SK-N-SH (cell line): ENCODE data around the gene CAND1. TPM values are rescaled to one million over a fixed set of nuclear protein-coding genes. Genes with fewer than 3 reads are reported as not detected.

Experiments
- CTCF ChIA-PET: fragments of 300-600, 350-600 bp; formaldehyde crosslinking; extraction: SDS; loops from one replicate; lab custom pipeline; 2021; lab: Yijun Ruan, JAX
- POLR2A ChIA-PET: fragments of 350-600 bp; sonication (Branson Sonifier 250); formaldehyde crosslinking; extraction: SDS; loops from one replicate; lab custom pipeline; 2020; ENCODE audit warnings: antibody characterized with exemption, inconsistent platforms; lab: Yijun Ruan, JAX
- DNase-seq: peaks from one replicate; pipeline ENCODE4 v3.0.0; 2012
- H2AFZ ChIP-seq: fragments of 200-600 bp; sonication (generic); 2 replicates; pipeline ENCODE4 v1.8.1; 2016; ENCODE audit warnings: antibody characterized with exemption, mild to moderate bottlenecking, low read depth
- H3F3A ChIP-seq: fragments of 200-600 bp; sonication (generic); replicated peaks from 2 replicates; pipeline ENCODE3; 2016; ENCODE audit warnings: antibody characterized with exemption, mild to moderate bottlenecking; ENCODE audit not compliant: insufficient read depth
- H3K27ac ChIP-seq, 2 experiments: fragments of 200-500 bp in 1 of 2; fragments of 200-600 bp in 1 of 2; sonication (Bioruptor generic) in 1 of 2; sonication (generic), shearing (Covaris generic) in 1 of 2; 2 replicates each; pipeline versions ENCODE4 v1.5.1 to v1.6.1; 2014 to 2016; ENCODE audit warnings: low read depth in 2 of 2, inconsistent platforms in 1 of 2, low read length in 1 of 2, mild to moderate bottlenecking in 1 of 2, mixed read lengths in 1 of 2
- H3K27me3 ChIP-seq: fragments of 200-600 bp; sonication (generic), shearing (Covaris generic); 2 replicates; pipeline ENCODE4 v1.6.1; 2016; ENCODE audit warnings: mixed run types; ENCODE audit not compliant: insufficient read depth
- H3K36me3 ChIP-seq, 2 experiments: fragments of 200-500 bp in 1 of 2; fragments of 200-600 bp in 1 of 2; sonication (Bioruptor generic) in 1 of 2; sonication (generic) in 1 of 2; replicated peaks in 1 of 2; 2 replicates each; pipeline versions ENCODE3 to v1.5.1; 2014 to 2016; ENCODE audit warnings: low read length in 1 of 2, mild to moderate bottlenecking in 1 of 2; ENCODE audit not compliant: insufficient read depth in 2 of 2, control insufficient read depth in 1 of 2
- H3K4me1 ChIP-seq, 2 experiments: fragments of 200-500 bp in 1 of 2; fragments of 200-600 bp in 1 of 2; sonication (Bioruptor generic) in 1 of 2; sonication (generic), shearing (Covaris generic) in 1 of 2; 2 replicates each; pipeline versions ENCODE4 v1.5.1 to v1.6.1; 2014 to 2016; ENCODE audit warnings: low read depth in 1 of 2, low read length in 1 of 2, mixed run types in 1 of 2; ENCODE audit not compliant: insufficient read depth in 2 of 2, control insufficient read depth in 1 of 2
- H3K4me2 ChIP-seq: fragments of 200-600 bp; sonication (generic), shearing (Covaris generic); 2 replicates; pipeline ENCODE4 v1.6.1; 2017; ENCODE audit warnings: mixed run types
- H3K4me3 ChIP-seq, 2 experiments: fragments of 200-500 bp in 1 of 2; fragments of 200-600 bp in 1 of 2; sonication (Bioruptor generic) in 1 of 2; sonication (generic), shearing (Covaris generic) in 1 of 2; 2 replicates each; pipeline versions ENCODE4 v1.5.1 to v1.8.1; 2014 to 2016; ENCODE audit warnings: low read depth in 2 of 2, inconsistent platforms in 1 of 2, low read length in 1 of 2, mild to moderate bottlenecking in 1 of 2, mixed read lengths in 1 of 2, moderate library complexity in 1 of 2
- H3K79me2 ChIP-seq: fragments of 200-600 bp; sonication (generic); 2 replicates; pipeline ENCODE4 v1.8.1; 2017; ENCODE audit warnings: mild to moderate bottlenecking; ENCODE audit not compliant: insufficient read depth
- H3K9ac ChIP-seq: fragments of 200-600 bp; sonication (generic); 2 replicates; pipeline ENCODE4 v1.6.1; 2017; ENCODE audit warnings: mixed run types
- H3K9me2 ChIP-seq: fragments of 200-600 bp; sonication (generic); 2 replicates; pipeline ENCODE4 v1.6.1; 2017; ENCODE audit warnings: mixed run types
- H3K9me3 ChIP-seq: fragments of 200-600 bp; sonication (generic); 2 replicates; pipeline ENCODE4 v1.6.1; 2017; ENCODE audit warnings: mixed run types, mild to moderate bottlenecking, moderate library complexity
- H4K20me1 ChIP-seq: fragments of 200-600 bp; sonication (generic); 2 replicates; pipeline ENCODE4 v1.6.1; 2017; ENCODE audit warnings: mild to moderate bottlenecking, mixed run types; ENCODE audit not compliant: insufficient read depth
- ELF1 ChIP-seq: IDR thresholded peaks from 2 replicates; pipeline ENCODE4 v1.4.0; 2012
- EZH2phosphoT487 ChIP-seq: fragments of 200-600 bp; sonication (generic); IDR thresholded peaks from 2 replicates; pipeline ENCODE4 v1.6.1; 2017; ENCODE audit warnings: low read depth, mixed run types, mild to moderate bottlenecking, antibody characterized with exemption, moderate library complexity, borderline replicate concordance
- FOXJ3 ChIP-seq: sonication (generic); formaldehyde crosslinking; IDR thresholded peaks from 2 replicates; pipeline ENCODE4 v1.5.1; 2020; ENCODE audit warnings: mild to moderate bottlenecking, missing genetic modification reagents
- JUND ChIP-seq: IDR thresholded peaks from 2 replicates; pipeline ENCODE4 v1.4.0; 2012
- REST ChIP-seq: IDR thresholded peaks from 2 replicates; pipeline ENCODE4 v1.6.1; 2012; ENCODE audit warnings: mild to moderate bottlenecking, low read depth, low read length, moderate library complexity
- SIN3A ChIP-seq: IDR thresholded peaks from 2 replicates; pipeline ENCODE4 v1.6.1; 2012; ENCODE audit warnings: low read depth, mild to moderate bottlenecking, low read length, moderate library complexity, borderline replicate concordance
- SMC3 ChIP-seq: IDR thresholded peaks from 2 replicates; pipeline ENCODE4 v1.6.1; 2012; ENCODE audit warnings: low read depth, low read length, improper control_type of control experiment
- TEAD4 ChIP-seq: IDR thresholded peaks from 2 replicates; pipeline ENCODE4 v1.4.0; 2012; ENCODE audit warnings: mild to moderate bottlenecking, borderline replicate concordance; ENCODE audit not compliant: insufficient read depth
- USF1 ChIP-seq: IDR thresholded peaks from 2 replicates; pipeline ENCODE4 v1.4.0; 2012; ENCODE audit warnings: low read depth, borderline replicate concordance
- USF2 ChIP-seq: fragments of 150-350 bp; IDR thresholded peaks from 2 replicates; pipeline ENCODE4 v1.6.1; 2017; ENCODE audit warnings: antibody characterized with exemption, low read length, low read depth, borderline replicate concordance
- YY1 ChIP-seq: IDR thresholded peaks from 2 replicates; pipeline ENCODE4 v1.4.0; 2012; ENCODE audit warnings: low read depth, mild to moderate bottlenecking
- ZBTB33 ChIP-seq: IDR thresholded peaks from 2 replicates; pipeline ENCODE4 v1.4.0; 2012; ENCODE audit warnings: low read depth, borderline replicate concordance
- WGBS: methylation state at CpG from one replicate; pipeline ENCODE4 v1.1.6; 2017; ENCODE audit warnings: low lambda C conversion rate; 5-methylcytosine and 5-hydroxymethylcytosine counted together
- polyA plus RNA-seq, 3 experiments: library from polyadenylated mRNA; depleted of rRNA; stranded (reverse); fragments of >200 nt; gene quantifications; 2 replicates each; pipeline ENCODE4 v1.2.3, GENCODE V29; 2012

Gene CAND1
- polyA plus RNA-seq, 1 of the 3 experiments (the other 2 are of a cell fraction): 17.4 TPM

- Histone ChIP-seq H3F3A (no peaks in the 10 kb centered on the region), H3K9ac (no peak overlapping the region), H3K4me3 (no peak overlapping the region), H3K27me3 (no peaks in the 10 kb centered on the region), H3K27ac (no peak overlapping the region), H3K36me3 (no peaks in the 10 kb centered on the region), H2AFZ (no peak overlapping the region), H3K9me2 (no peaks in the 10 kb centered on the region; the same call in 1 of the 2 replicates), H3K9me3 (no peaks in the 10 kb centered on the region), H3K4me1 (no peaks in the 10 kb centered on the region), H4K20me1 (no peaks in the 10 kb centered on the region), H3K79me2 (no peaks in the 10 kb centered on the region), H3K4me2 (no peak overlapping the region)
- ChIA-PET CTCF (no interaction called here), POLR2A (no interaction called here)
- no peak for TF ChIP-seq USF1
- TF ChIP-seq ZBTB33: no peak
- TF ChIP-seq USF2: no peak
- no peak for TF ChIP-seq EZH2phosphoT487
- no peak for TF ChIP-seq SMC3
- no peak for TF ChIP-seq ELF1
- TF ChIP-seq REST: no peak
- no peak for TF ChIP-seq JUND
- TF ChIP-seq FOXJ3 (CRISPR knock-in tag): no peak
- TF ChIP-seq TEAD4: no peak
- TF ChIP-seq SIN3A: no peak
- TF ChIP-seq YY1: no peak
- DNase-seq: no peak
- 52% methylated on average over 2 of the region's 2 CpGs for WGBS
These were observed 79.5 kb downstream of the CAND1 start for GRCh38 chr12:67348683-67349082.
